Effector memory CD4-positive, alpha-beta T cell (primary cell): Measurements from ENCODE around the gene HYDIN.
"Not testable (repeated sequence)": the region's sequence is repeated elsewhere in the genome, so short reads cannot be mapped to it uniquely, and the experiment has no call there.

Source experiments
- DNase-seq, 3 donors: peaks; one replicate each; pipeline ENCODE4 v3.0.0-alpha.2; 2020
- H3K27ac ChIP-seq: 2 replicates; pipeline ENCODE4 v1.7.0; 2013; ENCODE audit warnings: mild to moderate bottlenecking, low read length, moderate library complexity; ENCODE audit not compliant: insufficient read depth, poor library complexity, severe bottlenecking
- H3K27me3 ChIP-seq: replicated peaks from 2 replicates; pipeline ENCODE4 v1.7.0; 2013; ENCODE audit warnings: mild to moderate bottlenecking, low read length; ENCODE audit not compliant: insufficient read depth, control insufficient read depth, poor library complexity, severe bottlenecking
- H3K36me3 ChIP-seq: 2 replicates; pipeline ENCODE4 v1.7.0; 2013; ENCODE audit warnings: mild to moderate bottlenecking, low read length, moderate library complexity; ENCODE audit not compliant: control insufficient read depth, insufficient read depth
- H3K4me1 ChIP-seq: 2 replicates; pipeline ENCODE4 v1.7.0; 2013; ENCODE audit warnings: low read length, mild to moderate bottlenecking; ENCODE audit not compliant: control insufficient read depth, insufficient read depth, poor library complexity, severe bottlenecking
- H3K4me3 ChIP-seq: 2 replicates; pipeline ENCODE4 v1.7.0; 2013; ENCODE audit warnings: low read length, low read depth, mild to moderate bottlenecking; ENCODE audit not compliant: insufficient read depth, poor library complexity, severe bottlenecking
- H3K9me3 ChIP-seq: 2 replicates; pipeline ENCODE4 v1.7.0; 2013; ENCODE audit warnings: mild to moderate bottlenecking, low read length, moderate library complexity; ENCODE audit not compliant: control insufficient read depth

HYDIN gene

DNA sequence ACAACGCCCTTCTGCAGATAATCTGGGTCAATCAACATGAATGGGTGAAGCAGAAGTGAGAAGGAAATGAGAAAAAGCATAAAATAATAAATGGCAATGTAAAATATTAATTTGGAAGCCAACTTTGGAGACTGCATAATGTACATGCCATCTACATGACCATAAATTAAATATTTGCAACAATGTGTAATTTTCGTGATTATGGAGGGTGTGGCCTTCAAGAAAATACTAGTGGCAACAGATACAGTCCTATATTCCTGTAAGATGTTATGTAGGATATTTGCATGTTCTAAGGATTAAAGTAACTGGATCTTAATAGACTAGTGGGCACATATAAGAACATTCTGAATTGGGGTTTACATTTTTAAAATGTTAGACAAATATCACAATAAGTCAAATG, 78.9 kb downstream of the HYDIN start:
- not testable (repeated sequence) for H3K36me3 ChIP-seq, H3K4me3 ChIP-seq, H3K9me3 ChIP-seq, H3K27ac ChIP-seq, DNase-seq, H3K27me3 ChIP-seq, H3K4me1 ChIP-seq

DNA sequence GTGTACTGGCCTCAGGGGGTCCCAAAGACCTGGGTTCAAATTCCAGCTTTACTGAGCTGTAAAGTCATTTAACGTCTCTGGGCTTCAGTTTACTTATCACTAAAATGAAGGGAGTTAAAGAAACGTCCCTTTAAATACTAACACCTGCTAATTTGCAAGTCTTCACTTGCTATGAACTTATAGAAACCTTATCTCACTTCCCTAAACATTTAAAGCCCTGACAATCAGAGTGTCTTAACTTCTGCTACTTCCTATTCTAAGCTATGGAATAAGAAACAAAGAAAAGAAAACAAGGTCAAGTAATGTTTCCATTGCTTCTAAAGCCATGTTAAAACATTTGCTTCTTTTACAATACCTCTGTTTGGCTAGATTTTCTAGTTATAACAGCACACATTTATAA, 87.3 kb downstream of the HYDIN start:
- not testable (repeated sequence) for H3K27ac ChIP-seq, H3K9me3 ChIP-seq, H3K4me3 ChIP-seq, H3K27me3 ChIP-seq, DNase-seq, H3K36me3 ChIP-seq, H3K4me1 ChIP-seq

DNA sequence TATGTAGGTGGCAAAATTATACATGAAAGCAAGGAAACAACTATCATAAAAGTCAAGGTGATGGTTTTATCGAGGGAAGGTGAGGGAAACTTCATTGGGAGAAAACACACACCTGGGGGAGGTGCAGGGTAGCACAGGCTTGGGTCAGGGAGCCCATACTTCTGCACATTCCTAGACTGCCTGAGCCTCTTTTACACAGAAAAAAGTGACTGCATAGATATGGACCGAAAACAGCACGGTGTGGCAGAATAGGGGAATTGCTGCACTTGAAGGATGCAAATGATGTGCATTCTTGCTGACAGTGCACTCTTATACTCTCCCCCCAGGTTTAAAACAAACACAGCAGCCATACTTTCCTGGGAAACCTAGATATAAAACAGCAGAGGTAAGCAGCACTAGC, 120.0 kb downstream of the HYDIN start:
- H3K36me3 ChIP-seq, H3K4me1 ChIP-seq, H3K4me3 ChIP-seq, H3K27ac ChIP-seq, H3K9me3 ChIP-seq, H3K27me3 ChIP-seq, DNase-seq: not testable (repeated sequence)

DNA sequence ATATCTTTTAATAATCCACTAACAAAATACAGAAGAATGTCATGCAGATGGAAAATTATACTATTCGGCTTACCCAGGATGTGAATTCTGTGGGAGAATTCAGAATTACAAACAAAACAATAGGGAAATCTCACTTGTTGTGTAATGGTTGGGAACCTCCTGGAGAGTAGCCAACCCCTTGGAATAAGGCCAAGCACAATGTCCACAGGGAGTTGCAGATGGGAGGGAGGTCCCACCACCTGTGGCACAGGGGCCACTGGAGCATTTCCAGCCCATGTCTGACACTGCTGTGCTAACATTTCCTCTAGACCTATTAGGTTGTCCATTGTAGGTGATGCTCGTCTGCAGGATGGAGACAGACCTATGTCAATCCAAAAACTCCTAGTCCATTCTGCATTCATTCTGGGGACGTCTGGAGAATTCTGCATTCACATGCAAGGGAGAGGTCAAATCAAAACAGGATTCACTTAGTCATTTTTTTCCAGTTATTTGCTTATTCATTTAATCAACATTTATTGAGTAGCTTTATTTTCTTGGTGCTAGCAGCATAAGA, 120.8 kb downstream of the HYDIN start:
- H3K4me1 ChIP-seq, H3K27me3 ChIP-seq, DNase-seq, H3K4me3 ChIP-seq, H3K9me3 ChIP-seq, H3K36me3 ChIP-seq, H3K27ac ChIP-seq: not testable (repeated sequence)

DNA sequence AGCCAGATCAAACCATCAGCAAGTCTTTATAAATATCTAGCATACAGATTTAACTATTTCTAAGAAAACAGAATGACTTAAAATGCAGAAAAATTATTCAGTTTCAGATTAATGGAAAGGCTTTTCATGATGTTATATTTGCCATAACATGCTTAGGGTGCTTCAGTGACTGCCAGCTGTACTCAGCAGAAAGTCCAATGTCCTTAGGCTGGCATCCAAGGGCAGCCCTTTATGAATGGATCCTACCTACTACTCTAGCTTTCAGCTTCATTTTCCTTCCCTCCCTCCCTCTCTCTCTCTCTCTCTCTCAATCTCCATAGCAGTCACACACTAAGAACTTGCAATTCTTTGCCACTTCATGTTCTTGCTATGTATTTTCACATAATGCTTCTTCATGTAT, 124.6 kb downstream of the HYDIN start:
- not testable (repeated sequence) for H3K4me3 ChIP-seq, H3K9me3 ChIP-seq

DNA sequence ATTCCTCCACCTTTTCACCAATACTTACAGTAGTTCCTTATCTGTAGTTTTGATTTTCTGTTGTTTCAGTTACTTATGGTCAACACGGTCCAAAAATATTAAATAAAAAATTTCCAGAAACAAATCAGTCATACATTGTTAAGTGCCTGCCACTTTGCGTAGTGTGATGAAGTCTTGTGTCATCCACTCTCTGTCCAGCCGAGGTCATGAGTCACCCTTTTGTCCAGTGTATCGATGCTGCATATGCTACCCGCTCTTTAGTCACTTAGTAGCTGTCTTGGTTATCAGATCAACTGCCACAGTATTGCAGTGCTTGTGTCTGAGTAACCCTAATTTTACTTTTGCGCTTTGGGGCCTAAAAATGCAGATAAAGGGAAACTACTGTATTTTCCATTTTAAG, 146.9 kb downstream of the HYDIN start:
- DNase-seq, H3K27me3 ChIP-seq, H3K9me3 ChIP-seq, H3K36me3 ChIP-seq, H3K4me1 ChIP-seq, H3K4me3 ChIP-seq, H3K27ac ChIP-seq: not testable (repeated sequence)

More for the DNA sequence above, 124.6 kb downstream of the HYDIN start:
- H3K27ac ChIP-seq, H3K27me3 ChIP-seq, DNase-seq, H3K4me1 ChIP-seq, H3K36me3 ChIP-seq: not testable (repeated sequence)

DNA sequence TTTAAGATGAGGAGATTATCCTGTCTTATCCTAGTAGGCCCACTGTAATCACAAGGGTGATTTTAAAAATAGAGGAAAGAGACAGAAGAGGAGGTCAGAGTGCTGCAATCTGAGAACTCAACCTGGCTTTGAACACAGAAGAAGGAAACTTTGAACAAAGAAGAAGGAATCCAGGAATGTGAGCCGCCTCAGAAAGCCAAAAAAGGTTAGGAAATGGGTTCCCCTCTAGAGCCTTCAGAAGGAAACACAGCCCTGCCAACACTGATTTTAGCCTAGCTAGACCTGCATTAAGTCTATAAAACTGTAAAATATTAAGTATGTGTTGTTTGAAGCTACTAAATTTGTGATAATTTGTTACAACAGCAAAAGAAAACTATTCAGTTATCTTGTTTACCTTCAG, 149.7 kb downstream of the HYDIN start:
- DNase-seq, H3K4me3 ChIP-seq, H3K27me3 ChIP-seq, H3K9me3 ChIP-seq, H3K27ac ChIP-seq, H3K36me3 ChIP-seq, H3K4me1 ChIP-seq: not testable (repeated sequence)

DNA sequence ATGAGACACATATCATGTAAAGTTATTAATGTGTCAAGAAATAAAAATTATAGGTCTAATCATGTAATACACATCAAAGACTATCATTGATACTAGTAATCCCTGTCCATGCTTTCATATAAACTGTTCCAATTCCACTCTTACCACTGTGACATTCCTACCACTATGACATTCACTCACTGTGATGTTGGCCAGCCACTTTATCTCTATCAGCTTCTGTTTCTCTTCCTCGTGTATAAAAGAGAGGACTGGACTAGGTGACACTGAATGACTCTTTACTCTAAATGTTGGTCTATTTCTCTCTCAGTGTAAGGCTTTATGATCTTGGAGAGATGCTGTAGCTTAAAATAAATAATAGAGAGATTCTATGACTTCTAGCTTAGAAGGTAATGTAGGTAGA, 150.3 kb downstream of the HYDIN start:
- not testable (repeated sequence) for H3K4me3 ChIP-seq, DNase-seq, H3K9me3 ChIP-seq

DNA sequence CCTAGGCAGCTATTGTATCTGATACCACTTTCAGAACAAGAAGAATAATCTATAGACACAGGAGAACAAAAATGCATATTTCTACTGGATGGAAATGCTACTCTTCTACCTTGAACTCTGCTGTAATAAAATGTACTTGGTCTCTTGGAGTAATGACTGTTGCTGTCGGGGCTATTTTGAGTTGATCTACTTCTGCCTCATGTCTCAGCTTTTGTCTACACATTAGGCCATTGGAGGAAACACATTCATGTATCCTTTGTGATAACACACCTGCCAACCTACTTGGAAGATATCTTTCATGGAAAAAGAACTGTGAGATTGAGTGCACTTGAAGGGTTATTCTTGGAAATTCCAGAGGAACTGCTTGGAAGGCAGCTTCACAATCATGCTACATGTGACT, 159.9 kb downstream of the HYDIN start:
- H3K27ac ChIP-seq, H3K4me1 ChIP-seq, H3K27me3 ChIP-seq, DNase-seq, H3K36me3 ChIP-seq, H3K4me3 ChIP-seq, H3K9me3 ChIP-seq: not testable (repeated sequence)

More for the DNA sequence above, 150.3 kb downstream of the HYDIN start:
- not testable (repeated sequence) for H3K36me3 ChIP-seq, H3K27me3 ChIP-seq, H3K4me1 ChIP-seq, H3K27ac ChIP-seq

DNA sequence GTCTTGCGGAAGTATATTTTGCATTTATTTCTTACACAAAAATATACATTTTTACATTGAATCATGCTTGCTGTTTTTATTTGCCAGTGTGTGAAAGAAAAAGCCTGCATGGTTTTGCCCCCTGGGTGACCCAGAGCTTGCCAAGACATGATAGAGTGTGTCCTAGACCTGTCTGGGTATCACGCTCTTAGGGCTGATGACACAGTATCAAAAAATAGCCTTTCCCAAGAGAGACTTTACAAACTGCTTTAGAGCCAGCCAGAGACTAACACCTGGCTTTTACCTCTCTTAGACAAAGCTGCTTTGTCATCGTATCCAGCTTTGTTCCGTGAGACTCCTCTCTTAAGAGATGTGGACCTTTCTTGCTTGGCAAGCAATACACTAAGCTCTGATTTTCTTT, 160.7 kb downstream of the HYDIN start:
- not testable (repeated sequence) for H3K27me3 ChIP-seq, DNase-seq, H3K27ac ChIP-seq, H3K4me3 ChIP-seq, H3K9me3 ChIP-seq, H3K36me3 ChIP-seq, H3K4me1 ChIP-seq
